GM19438 (cell line): ENCODE results near the gene NUDT15.
"Not testable (repeated sequence)": the region's sequence is repeated elsewhere in the genome, so short reads cannot be mapped to it uniquely, and the experiment has no call there.

Experiments
- ATAC-seq: cut with Tn5 transposase; IDR thresholded peaks from one replicate; pipeline ENCODE4 v1.9.1; 2021; ENCODE audit warnings: low read depth; ENCODE audit not compliant: unreplicated experiment

Gene NUDT15

DNA sequence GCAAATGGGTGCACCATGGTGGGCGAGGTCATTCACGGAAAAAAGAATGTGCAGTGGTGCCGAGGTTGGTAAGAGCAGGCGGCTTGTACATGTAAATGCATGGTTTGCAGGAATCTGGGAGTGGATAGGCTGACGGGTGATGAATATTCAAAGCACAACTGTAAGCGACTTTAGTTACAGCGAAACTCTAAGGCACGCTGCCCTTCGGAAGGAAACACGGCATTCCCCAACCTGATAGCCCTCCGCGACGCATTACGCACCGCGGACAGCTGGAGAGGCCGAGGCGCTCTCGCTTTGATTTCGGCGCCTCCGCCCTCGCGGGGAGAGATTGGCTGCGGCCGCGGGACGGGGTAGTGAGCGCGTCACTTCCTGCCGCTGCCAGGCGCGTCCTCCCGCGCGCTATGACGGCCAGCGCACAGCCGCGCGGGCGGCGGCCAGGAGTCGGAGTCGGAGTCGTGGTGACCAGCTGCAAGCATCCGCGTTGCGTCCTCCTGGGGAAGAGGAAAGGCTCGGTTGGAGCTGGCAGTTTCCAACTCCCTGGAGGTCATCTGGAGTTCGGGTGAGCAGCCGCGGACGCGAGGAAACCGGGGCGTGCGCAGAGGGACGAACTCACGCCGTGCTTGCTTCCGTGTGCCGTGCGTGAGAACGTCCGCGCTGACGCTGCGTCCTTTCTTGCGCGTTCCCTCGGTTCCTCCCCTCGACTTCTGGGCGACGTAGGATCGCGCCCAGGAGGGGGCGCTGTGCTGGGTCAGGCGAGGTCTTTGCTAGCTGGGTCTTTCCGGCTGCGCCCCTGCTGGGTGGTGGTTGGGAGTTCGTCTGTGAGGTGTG is at the start of gene NUDT15:
TSS of gene NUDT15 (plus strand) at position 381 of the 828 bp plus-strand sequence. CDS start at position 402, 21 bp downstream.
- peak; percentile 93 for ATAC-seq

DNA sequence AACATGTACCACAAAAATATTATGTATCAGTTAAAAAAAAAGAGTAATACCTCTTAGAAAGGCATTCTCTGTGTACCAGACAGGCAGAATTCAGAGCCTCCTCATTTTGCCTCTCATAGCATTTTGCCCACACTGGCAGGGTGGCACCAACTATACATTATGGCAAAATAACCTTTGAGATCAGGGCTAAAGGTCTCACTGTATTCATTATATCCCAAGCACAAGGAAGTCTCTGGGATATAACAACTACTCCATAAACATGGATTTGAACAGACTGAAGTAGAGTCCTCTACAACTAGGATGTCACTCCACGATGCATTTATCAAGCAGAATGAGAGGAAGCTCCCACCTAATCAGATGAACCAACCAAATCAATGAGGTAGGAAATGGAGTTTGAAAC is 47.1 kb upstream of the NUDT15 start:
- ATAC-seq: no peak

DNA sequence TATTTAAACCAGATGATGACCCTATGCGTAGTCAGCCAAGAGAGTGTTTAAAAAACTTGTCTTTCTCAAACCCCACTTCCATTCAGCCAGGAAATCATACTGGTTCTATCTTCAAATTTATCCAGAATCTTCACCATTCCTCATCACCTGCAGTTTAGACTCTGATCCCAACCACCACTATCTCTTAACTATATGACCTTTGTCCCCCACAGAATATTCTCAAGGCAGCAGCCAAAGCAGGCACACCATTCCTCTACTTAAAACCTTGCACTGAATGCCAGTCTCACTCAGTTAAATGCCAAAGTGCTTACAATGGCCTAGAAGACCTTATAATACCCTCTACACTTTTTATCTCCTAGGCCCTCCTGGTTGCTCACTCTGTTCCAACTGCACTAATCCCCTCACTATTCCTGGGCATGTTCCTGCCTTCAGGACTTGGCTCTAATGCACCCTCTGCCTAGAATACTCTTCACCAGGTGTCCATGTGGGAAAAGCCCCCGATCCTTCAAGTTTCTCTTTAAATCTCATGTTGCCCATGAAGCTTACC is 46.5 kb upstream of the NUDT15 start:
- ATAC-seq: no peak

DNA sequence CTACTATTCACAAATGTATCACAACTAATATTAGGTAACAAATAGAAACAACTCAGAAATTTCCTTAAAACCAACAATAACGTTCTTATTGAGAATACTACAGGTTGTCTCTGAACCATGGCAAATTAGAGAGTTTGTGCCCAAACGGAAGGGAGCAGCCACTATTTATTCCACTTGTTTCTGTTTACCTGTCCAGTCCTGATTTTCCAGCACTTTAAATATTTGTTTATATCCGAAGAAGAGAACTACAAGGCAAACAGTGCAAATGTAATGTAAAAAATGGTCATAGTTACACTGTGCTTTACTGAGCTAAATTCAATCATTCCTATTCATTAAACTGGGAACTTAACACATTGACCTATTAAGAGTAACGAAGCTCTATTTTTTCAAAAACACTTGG is 45.7 kb upstream of the NUDT15 start:
- no peak for ATAC-seq

DNA sequence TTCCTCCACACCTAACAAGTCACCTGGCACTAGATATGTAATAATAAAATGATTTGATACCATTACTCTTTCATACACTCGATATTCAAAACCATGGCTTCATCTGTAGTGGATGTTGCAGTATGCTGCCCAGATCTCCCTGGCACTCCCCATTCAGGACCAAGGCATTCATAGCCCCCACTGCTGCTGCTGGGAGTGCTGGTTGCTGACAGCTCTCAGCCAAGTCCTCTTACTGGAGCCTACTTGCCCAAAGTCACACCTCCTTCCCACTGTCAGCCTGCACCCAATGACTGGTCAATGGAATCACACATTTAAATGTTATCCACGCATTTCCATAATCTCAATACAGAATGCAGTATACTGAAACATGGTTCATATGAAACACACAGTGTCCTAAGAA is 40.1 kb upstream of the NUDT15 start:
- ATAC-seq: no peak

DNA sequence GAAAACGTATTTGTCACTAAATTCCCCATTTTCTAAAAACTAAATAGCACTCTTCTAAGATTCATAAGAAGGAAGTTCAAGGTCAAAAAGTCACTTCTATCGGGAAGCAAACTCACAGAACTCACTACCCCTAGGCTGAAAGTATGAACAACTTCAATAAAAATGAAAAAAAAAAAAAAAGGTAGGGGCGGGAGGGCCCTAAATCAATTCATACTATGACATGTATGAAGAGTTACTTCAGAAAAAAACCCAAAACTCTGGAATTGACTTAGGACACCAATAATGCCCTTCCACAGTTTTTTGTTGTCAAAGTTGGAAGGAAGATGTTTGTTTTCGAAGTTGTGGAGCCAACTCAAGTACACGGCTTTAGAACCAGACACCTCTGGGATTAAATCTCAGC is 37.6 kb upstream of the NUDT15 start:
- no peak for ATAC-seq

DNA sequence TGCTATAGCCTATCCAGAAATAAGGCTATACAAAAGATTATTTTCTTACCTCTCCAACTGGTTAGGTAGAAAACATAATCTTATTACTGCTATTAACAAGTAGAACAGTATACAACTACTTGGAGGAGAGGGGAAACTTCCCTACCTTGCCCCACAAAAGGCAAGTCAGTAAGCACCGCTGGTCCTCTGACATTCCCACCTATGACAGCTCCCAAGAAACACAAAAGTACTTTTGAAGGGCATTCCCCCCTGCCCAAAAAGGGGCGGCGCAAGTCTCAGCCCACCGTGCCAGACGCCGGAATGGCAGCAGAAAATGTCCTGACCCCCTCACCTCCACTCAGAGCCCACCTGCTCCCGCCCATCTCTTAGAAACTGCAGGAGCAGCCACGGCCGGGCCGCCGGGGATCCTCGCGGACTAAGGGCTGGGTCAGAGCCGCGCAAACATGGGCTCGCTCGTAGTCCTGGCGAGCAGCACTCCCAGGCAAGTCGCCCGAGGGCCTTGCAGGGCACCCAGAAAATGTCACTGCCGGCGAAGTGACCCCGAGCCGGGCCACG is 36.9 kb upstream of the NUDT15 start:
- peak; percentile 28 for ATAC-seq

DNA sequence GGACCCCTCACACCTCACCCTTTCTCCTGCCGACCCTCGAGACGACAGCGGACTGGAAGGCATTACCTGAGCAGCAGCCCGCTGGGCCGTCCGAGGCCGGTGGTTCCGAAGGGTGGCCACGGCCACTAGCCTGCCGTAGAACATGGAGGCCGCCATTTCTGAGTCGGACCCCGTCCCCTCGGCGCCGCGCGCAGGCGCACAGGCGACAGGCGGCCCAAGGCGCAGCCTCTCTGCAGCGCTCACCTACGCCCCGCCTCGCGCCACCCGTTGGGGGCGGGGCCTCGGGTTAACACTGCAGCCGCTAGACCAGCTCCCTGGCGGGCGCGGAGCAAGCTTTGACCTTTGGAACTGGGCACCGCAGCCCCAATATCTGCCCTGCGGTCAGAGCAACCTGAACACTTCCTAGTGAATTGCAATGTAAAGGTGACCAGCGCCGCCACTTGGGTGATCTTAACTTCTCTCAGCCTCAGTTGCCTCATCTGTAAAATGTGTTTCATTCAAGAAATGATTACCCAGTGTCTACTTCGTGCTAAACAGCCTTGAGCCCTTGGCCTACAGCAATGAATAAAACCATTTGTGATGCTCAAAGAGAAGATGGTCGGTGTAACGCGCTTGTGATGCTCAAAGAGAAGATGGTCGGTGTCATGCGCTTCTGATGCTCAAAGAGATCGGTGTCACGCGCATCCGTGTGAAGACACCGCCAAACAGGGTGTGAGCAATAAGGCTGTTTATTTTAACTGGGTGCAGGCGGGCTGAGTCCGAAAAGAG is 36.2 kb upstream of the NUDT15 start, which contains the start of gene SUCLA2:
TSS of gene SUCLA2 (minus strand) at position 160 of the 768 bp plus-strand sequence. CDS start at position 156, 4 bp downstream.
- ATAC-seq: peak; percentile 99

DNA sequence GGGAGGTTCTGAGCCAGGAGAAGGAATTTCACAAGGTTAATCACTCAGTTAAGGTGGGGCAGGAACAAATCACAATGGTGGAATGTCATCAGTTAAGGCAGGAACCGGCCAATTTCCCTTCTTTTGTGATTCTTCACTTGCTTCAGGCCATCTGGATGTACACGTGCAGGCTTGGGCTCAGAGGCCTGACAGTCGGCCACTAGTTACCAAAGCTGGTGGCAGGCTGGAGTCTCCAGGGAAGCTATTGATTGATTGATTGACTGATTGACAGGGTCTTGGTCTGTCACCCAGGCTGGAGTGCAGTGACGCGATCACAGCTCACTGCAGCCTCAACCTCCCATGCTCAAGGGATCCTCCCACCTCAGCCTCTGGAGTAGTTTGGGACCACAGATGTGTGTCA is 35.5 kb upstream of the NUDT15 start:
- not testable (repeated sequence) for ATAC-seq

DNA sequence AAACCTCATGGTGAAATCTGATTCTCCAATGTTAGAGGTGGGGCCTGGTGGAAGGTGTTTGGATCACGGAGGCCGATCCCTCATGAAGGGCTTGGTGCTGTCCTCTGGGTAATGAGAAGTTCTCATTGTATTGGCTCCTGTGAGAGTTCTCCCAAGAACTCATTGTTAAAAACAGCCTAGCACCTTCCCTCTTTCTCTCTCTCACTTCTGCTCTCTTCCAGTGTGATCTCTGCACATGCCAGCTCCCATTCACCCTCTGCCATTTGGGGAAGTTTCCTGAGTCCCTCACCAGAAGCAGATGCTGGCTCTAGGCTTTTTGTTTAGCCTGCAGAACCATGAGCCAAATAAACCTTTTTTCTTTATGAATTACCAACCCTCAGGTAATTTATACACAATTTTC is 33.3 kb upstream of the NUDT15 start:
- ATAC-seq: no peak

DNA sequence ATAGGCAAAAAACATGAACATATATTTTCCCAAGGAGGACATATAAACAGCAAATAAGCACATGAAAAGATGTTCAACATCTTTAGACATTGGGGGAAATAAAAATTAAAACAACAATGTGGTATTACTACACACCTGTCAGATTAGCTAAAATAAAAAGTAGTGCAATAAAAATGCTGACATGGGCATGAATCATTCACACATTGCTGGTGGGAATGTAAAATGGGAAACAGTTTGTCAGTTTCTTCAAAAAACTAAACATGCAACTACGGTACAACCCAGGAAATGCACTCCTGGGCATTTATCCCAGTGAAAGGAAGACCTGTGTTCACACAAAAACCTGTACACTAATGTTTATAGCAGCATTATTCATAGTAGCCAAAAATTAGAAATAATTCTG is 31.1 kb upstream of the NUDT15 start:
- no peak for ATAC-seq

DNA sequence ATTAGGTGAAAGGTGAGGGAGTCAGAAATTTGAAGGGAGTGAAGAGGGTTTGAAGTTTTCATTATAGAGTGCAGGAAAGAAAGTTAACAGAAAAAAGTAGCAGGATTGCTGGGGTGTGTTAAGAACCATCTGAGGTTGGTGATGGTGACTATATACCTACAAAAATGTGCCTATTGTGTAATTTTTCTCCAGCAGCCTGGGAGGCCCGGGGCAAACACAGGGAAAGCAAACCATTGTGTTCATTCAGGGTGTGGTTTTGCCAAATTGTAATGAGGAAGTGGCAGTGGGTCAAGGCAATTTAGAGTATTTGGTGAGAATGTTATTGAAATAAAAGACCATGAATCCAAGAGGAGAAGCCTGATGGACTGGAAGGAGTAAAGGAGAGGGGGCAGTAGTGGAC is 28.2 kb upstream of the NUDT15 start:
- no peak for ATAC-seq

DNA sequence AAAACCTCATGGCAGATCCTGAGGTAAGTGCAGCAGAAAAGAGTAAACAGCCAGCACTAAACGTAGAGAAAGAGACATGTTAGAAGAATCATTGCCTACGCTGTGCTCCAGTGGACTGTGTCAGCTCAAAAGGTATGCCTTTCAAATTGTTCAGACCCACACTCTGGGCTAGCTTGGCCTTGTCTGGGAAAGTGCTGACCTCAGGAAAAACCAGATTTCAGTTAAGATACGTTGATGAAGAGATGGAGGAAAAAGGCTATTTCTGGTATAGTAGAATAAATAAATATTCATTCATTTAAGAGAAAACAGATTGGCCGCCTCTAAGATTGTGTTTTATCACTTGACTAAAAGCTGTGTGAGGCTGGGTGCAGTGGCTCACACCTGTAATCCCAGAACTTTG is 26.8 kb upstream of the NUDT15 start:
- no peak for ATAC-seq

DNA sequence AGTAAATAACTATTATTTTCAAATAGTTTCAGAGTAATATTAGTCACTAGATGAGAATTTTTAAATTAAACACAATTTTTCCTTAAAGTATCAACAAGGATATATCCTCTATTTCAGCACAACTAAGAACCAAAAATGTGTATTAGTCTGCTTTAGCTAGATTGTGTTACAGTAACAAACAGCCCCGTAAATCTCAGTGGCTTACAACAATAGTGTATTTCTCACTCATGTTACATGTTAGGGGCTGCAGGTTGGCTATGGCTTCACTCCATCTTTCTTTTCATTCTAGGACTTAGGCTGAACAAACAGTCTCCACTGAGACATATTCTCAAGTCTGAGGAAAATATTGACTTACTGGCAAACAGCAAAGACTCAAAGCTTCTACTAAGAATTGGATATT is 24.9 kb upstream of the NUDT15 start:
- no peak for ATAC-seq

DNA sequence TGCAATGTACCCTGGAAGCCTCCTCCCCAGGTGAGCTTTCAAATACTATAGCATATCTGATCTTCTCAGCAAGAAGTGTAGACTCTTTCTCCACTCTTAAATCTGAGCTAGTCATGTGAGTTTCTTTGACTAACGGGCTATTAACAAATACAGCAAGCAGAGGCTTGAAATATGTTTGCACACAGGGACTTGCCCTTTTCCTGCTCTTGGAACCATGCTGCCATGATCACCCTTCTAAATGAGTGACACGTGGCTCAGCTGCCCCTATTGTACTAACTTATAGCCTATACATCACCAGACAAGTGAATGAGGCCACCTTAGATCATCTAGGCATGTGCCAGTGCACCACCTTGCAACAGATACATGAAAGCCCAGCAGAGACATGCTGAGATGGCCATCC is 23.2 kb upstream of the NUDT15 start:
- no peak for ATAC-seq

DNA sequence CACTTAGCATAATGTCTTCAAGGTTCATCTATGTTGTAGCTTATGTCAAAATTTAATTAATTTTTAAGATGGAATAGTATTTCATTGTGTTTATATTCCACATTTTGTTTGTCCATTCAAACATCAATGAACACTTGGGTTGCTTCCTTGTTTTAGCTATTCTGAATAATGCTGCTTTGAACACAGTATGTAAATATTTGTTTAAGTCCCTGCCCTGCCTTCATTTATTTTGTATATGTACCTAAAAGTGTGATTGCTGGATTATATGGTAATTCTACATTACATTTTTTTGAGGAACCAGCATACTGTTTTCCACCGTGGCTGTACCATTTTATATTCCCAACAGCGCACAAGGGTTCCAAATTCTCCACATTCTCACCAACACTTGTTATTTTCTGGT is 18.9 kb upstream of the NUDT15 start:
- no peak for ATAC-seq

DNA sequence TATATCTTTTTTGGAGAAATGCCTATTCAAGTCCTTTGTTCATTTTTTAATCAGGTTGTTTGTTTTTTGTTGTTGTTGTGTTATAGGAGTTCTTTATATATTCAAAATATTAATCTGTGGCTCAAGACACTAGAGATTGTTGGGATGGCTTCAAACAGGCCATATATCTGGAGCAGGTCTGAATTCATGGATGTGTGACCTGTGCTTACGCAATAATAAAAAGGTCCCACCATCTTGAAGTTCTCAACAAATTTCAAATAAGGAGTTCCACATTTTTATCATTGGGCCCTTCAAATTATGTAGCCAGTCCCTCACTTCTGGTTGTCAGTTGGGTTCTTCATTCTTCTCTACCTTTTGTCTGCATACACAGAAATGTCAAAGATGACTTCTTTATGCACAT is 17.7 kb upstream of the NUDT15 start:
- no peak for ATAC-seq

DNA sequence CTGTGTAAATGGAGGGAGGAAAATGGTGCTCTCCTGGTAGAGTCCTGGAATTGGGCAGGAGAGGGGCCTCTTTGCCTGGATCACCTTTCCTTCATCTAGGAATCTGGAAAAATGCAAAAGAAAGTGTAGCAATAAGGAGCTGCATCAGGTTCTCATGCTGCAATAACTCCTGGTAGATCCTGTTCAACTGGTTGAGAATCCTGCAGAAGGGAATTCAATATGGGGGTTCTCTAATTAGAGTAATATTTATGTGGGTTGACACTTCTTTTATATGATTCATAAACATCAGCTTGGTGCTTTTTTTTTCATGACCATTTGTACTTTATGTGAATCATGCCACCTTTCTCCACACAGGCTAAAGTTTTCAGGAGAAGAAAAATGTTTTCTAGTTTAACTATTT is 9.5 kb upstream of the NUDT15 start:
- ATAC-seq: no peak

DNA sequence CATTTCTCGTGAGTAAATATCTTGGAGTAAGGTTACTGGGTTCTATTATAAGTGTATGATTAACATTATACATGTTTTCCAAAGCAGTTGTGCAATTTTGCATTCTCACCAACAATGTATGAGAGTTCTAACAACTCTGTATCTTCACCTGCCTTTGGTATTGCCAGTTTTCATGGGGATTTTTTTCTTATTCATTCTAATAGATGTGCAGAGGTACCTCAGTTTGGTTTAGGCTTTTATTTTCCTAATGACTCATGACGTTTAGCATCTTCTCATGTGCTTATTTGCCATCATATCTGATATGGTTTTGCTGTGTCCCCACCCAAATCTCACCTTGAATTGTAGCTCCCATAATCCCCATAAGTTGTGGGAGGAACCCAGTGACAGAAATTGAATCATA is 7.7 kb upstream of the NUDT15 start:
- ATAC-seq: no peak

DNA sequence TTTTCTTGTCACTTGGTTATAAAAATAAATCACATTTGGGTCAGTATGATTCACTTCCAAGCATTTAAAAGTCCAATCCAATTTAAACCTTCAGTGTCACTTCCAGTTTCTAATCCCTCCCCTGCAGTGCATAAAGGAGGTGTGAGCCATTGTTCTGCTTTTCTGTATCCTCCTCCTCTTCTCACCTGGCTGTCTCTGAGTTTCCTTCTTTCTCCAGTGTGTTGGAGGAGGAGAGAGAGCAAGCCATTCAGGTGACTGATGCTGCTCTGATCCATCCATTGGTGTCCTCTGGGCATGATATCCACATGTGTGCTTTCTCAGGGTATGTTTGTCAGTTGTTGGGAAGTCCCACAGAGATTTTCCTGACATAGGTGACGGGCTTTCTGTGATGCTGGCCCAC is 1.2 kb downstream of the NUDT15 start:
- no peak for ATAC-seq

DNA sequence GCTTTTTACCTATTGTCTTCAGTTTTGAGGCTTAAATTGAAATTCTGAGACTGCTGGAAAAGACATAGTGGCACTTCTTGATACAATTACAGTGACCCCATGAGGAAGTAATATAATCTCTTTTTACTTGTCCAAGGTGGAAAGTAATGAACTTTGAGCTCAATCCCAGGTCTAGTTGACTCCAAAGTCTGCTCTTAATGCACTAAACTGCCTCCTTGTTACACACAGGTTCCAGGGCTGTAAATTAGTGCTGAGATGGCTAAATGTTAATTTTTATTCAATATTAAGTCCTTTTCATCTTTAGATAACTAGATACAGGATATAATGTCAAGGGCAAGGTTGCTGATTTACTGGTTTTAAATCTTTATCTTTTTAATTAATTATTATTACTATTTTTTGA is 2.5 kb downstream of the NUDT15 start:
- ATAC-seq: no peak
